SK-MEL-5 (cell line): ENCODE measurements around the gene KLHL21. TPM values are rescaled to one million over a fixed set of nuclear protein-coding genes. Genes with fewer than 3 reads are reported as not detected.
A peak's percentile ranks its signal among the peaks of the same experiment; 100 is the strongest.
"Not testable (repeated sequence)": the region's sequence is repeated elsewhere in the genome, so short reads cannot be mapped to it uniquely, and the experiment has no call there.

Experiments
- DNase-seq: peaks from one replicate; pipeline ENCODE4 v3.0.0-alpha.2; 2016; ENCODE audit warnings: low read depth, low spot score
- in situ Hi-C: cut with HindIII; loops from 2 replicates; pipeline ENCODE4 v1.10.0; 2016; ENCODE audit warnings: low sequenced_read_pairs, high pct_unique_total_duplicates, low pct_unique_long_range_greater_than_20kb
- total RNA-seq: library from RNA; depleted of rRNA; stranded (reverse); fragments of >200 nt; shearing (Covaris generic); gene quantifications from 2 replicates; pipeline ENCODE4 v1.2.3, GENCODE V29; 2014

The KLHL21 gene
- total RNA-seq, 1 experiment from 2014 or later: 28.2 TPM

GRCh38 chr1:6603238-6603914, 707 bp upstream of the KLHL21 start:
- DNase-seq: peak; percentile 98
- in situ Hi-C loops: no loop called here

DNA sequence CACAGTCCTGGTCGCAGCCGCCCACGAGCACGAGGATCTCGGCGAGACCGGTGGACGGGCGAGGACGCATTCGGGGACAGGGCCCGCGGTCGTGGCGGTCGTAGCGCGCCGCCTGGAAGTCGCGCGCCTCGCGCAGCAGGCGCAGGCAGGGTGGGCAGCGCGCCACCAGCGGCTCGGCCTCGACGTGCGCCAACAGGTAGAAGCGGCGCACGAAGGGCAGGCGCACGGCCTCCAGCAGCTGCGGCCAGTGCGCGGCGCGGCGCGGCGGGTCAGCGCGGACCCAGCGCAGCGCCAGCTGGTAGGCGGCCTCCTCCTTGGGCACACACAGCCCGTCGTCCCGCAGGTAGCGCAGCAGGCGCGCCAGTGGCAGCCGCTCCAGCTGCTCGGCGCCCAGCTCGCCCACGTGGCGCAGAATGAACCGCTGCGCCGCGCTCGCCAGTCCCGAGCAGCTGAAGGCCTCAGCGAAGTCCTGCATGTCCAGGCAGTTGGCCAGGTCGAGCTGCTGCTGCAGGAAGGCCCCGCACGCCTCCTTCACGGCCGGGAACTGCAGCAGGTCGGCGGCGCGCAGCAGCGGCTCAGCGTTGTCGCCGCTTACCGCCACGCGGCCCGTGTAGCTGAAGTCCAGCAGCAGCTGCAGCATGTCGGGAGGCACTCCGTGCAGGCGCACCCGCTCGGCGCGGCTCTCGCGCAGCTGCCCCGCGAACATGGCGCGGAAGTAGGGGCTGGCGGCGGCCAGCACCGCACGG, 573 bp downstream of the KLHL21 start:
- in situ Hi-C loops: no loop called here
- no peak for DNase-seq

- in situ Hi-C loops: no loop called here
- peak; percentile 72 for DNase-seq
Measured at GRCh38 chr1:6601049-6601922, 1.4 kb downstream of the KLHL21 start.

DNA sequence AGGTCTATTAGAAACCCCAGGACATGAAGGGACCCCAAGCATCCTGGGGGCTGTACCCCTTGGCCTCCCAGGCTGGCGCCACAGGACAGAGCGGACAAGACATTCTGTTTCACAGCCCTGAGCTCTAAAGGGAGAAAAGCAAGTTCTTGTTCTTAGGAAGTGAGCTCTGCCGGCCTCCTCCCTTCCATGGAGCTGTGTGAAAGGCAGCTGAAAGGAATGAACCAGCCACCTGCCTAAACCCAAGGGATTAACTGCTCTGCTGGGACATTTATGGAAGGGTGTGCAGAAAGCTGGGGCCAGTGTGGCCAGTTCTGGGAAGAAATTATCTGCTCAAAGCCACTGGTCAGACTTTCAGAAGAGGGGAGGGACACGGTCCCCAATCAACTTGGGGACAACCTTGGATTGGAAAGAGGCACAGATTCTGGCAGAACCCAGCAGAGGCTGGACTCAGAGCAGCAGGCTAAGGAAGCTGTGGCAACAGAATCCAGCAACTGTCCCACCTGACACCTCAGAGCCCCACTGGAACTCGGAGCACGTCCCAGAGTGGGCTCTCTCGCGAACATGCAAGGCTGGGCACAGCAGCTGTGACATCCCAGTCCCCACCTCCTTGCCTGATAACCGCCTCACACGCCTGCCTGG, 2.1 kb downstream of the KLHL21 start:
- in situ Hi-C loops: no loop called here
- DNase-seq: no peak

GRCh38 chr1:6599991-6600390, 2.7 kb downstream of the KLHL21 start:
- DNase-seq, in situ Hi-C loops: not testable (repeated sequence)

- in situ Hi-C loops: no loop called here
- no peak for DNase-seq
Measured at GRCh38 chr1:6599141-6599975, 3.3 kb downstream of the KLHL21 start.

- in situ Hi-C loops: no loop called here
- no peak for DNase-seq
Measured at GRCh38 chr1:6597777-6598131, 4.9 kb downstream of the KLHL21 start.

GRCh38 chr1:6596886-6597776, 5.5 kb downstream of the KLHL21 start:
- in situ Hi-C loops: no loop called here
- DNase-seq: no peak

- in situ Hi-C loops: no loop called here
- no peak for DNase-seq
Measured at GRCh38 chr1:6596351-6596750, 6.3 kb downstream of the KLHL21 start.

GRCh38 chr1:6594977-6595740, 7.5 kb downstream of the KLHL21 start:
- in situ Hi-C loops: no loop called here
- DNase-seq: no peak

- DNase-seq: no peak
- in situ Hi-C loops: no loop called here
Measured at GRCh38 chr1:6593810-6594209, 8.9 kb downstream of the KLHL21 start.

DNA sequence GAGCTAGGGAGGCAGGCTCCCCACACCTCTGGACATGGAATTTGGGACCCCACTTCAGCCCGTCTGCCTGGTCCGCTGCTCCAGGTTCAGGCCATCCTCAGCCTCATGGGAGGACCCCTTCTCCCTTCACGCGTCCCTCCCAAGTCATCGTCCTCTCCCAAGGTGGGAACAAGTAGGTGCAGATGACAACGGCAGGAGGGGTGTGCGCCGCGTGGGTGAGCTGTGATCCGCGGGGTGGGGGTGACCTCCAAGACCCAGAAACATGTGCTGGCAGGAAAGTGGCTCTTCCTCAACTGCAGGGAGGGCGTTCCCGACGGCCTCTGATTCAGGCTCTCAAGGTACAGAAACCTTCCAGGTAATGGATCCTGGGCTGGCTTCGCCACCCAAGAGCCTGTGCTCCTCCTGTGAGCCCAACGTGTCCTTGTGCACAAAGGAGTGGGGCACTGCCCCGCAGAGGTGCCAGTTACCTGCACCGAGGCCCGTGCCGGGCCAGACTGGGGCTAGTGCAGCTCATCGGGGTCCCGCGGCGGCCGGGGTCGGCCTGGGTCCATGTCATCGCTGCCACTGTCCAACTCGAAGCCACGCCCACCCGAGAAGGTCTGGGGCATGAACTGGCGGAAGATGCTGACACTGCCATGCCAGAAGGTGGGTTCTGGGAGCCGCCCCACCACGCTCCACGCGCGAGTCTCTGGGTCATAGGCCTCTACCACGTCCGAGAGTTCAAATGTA, 9.6 kb downstream of the KLHL21 start:
- in situ Hi-C loops: no loop called here

GRCh38 chr1:6592441-6592840, 10.2 kb downstream of the KLHL21 start:
- no peak for DNase-seq
- in situ Hi-C loops: no loop called here

More for the DNA sequence above, 9.6 kb downstream of the KLHL21 start:
- no peak for DNase-seq

GRCh38 chr1:6591644-6592043, 11.0 kb downstream of the KLHL21 start:
- in situ Hi-C loops: no loop called here

GRCh38 chr1:6591222-6591621, 11.4 kb downstream of the KLHL21 start:
- no peak for DNase-seq
- in situ Hi-C loops: no loop called here

More at GRCh38 chr1:6591644-6592043, 11.0 kb downstream of the KLHL21 start:
- no peak for DNase-seq
